ENCODE results near the gene KCNQ5. TPM values are rescaled to one million over a fixed set of nuclear protein-coding genes. Genes with fewer than 3 reads are reported as not detected.

Gene KCNQ5
- total RNA-seq, 4 donors from 2014 or later, result 0.52 to 0.97 (median 0.59) TPM

DNA sequence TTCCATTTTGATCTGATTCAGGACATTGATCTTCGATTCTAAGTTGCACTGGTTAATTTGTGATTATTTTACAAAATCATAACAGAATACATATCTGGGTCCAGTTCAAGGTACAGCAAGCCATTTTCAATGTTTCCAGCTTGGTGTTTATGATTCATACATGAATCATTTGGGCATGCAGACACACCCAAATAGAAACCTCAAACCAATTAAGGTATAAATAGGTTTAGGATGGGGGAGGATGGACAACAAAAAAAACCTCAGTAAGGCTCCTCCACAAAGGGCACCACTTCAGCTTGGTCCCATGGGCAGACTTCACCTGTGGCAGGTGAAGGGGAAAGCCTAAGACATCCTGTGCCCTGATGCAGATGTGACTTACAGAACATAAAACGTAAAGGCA lies 410.7 kb downstream of the KCNQ5 start:
- WGBS, 2 donors, result 49 to 62% methylated on average over 2 of the region's 2 CpGs
- no peak overlapping the region for H3K4me3 ChIP-seq (ENCODE audit: low read depth, poor library complexity, severe bottlenecking)
- no peak for DNase-seq (ENCODE audit: low spot score in 2 of 2)
- TF ChIP-seq, protein P1, sequence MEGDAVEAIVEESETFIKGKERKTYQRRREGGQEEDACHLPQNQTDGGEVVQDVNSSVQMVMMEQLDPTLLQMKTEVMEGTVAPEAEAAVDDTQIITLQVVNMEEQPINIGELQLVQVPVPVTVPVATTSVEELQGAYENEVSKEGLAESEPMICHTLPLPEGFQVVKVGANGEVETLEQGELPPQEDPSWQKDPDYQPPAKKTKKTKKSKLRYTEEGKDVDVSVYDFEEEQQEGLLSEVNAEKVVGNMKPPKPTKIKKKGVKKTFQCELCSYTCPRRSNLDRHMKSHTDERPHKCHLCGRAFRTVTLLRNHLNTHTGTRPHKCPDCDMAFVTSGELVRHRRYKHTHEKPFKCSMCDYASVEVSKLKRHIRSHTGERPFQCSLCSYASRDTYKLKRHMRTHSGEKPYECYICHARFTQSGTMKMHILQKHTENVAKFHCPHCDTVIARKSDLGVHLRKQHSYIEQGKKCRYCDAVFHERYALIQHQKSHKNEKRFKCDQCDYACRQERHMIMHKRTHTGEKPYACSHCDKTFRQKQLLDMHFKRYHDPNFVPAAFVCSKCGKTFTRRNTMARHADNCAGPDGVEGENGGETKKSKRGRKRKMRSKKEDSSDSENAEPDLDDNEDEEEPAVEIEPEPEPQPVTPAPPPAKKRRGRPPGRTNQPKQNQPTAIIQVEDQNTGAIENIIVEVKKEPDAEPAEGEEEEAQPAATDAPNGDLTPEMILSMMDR (IDR thresholded peaks at IDR 0.05), result no peak
- no peak for TF ChIP-seq POLR2A (IDR thresholded peaks at IDR 0.05)
- intact Hi-C loops (cut with DNase I; ENCODE audit: low total_unique reads), result no loop called here

DNA sequence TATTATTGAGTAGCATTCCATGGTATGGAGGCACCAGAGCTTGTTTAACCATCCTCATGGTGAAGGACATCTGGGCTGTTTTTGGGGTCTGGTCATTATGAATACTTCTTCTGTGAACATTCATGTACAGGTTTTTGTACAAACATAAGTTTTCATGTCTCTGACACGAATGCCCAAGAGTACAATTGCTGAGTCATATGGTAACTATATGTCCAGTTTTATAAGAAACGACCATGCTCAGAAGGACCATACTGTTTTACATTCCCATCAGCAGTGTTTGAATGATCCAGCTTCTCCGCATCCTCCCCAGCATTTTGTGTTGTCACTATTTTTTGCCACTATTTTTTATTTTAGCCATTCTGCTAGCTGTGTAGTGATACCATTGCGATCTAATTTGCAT lies 414.8 kb downstream of the KCNQ5 start:
- intact Hi-C loops (cut with DNase I; ENCODE audit: low total_unique reads), result no loop called here
- TF ChIP-seq, protein P1 (IDR thresholded peaks at IDR 0.05), result no peak
- TF ChIP-seq POLR2A (IDR thresholded peaks at IDR 0.05), result no peak
- no peak for DNase-seq (ENCODE audit: low spot score in 2 of 2)
- WGBS, 2 donors, result 87 to 92% methylated on average over 4 of the region's 4 CpGs
- H3K4me3 ChIP-seq (ENCODE audit: low read depth, poor library complexity, severe bottlenecking), result no peak overlapping the region

DNA sequence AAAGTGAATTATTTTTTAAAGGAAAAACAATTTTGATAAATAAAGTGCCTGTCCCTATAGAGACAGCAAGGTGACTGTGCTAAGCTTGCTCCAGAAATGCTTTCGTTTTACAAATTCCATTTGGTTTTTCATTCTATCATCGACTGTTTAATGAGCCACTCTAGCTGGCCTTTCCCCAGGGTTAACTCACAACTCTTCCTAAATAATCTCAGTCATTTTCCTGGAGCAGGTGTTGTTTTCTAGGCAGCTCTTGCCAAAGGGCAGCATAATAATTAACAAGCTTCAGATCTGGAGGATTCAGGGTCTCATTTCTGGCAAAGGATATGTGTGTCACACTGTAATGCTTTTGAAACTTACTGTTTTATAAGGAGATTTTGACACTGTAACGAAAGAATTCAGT lies 419.2 kb downstream of the KCNQ5 start:
- intact Hi-C loops (cut with DNase I; ENCODE audit: low total_unique reads), result no loop called here
- 47 to 51% methylated on average over 3 of the region's 3 CpGs for WGBS, 2 donors

DNA sequence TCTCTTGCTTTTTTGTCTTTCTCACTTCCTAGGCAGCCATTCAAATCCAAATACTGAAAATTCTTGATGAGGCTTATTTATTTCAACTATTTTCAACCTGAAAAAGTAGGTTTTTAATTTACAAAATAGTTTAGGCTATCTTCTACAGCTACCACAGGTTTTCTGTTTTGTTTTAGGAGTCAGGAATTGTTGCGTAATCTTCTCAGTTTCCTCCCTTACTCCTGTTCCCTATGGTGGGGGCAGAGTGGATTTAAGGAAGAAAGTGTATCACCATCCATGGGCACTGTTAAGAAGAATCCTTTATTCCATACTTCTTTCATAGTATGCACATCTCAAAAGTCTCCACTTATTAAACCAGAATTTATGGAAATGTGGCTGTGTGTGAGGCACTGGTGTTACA lies 421.0 kb downstream of the KCNQ5 start:
- intact Hi-C loops (cut with DNase I; ENCODE audit: low total_unique reads), result no loop called here
- DNase-seq (ENCODE audit: low spot score in 2 of 2), result no peak
- WGBS, 2 donors, result 88 to 100% methylated on average over 1 of the region's 1 CpG
- H3K4me3 ChIP-seq (ENCODE audit: low read depth, poor library complexity, severe bottlenecking), result no peak overlapping the region
- no peak for TF ChIP-seq POLR2A (IDR thresholded peaks at IDR 0.05)
- TF ChIP-seq, protein P1 (IDR thresholded peaks at IDR 0.05), result no peak

More for the DNA sequence above, 419.2 kb downstream of the KCNQ5 start:
- no peak for DNase-seq (ENCODE audit: low spot score in 2 of 2)
- no peak overlapping the region for H3K4me3 ChIP-seq (ENCODE audit: low read depth, poor library complexity, severe bottlenecking)
- TF ChIP-seq, protein P1 (IDR thresholded peaks at IDR 0.05), result no peak
- no peak for TF ChIP-seq POLR2A (IDR thresholded peaks at IDR 0.05)

DNA sequence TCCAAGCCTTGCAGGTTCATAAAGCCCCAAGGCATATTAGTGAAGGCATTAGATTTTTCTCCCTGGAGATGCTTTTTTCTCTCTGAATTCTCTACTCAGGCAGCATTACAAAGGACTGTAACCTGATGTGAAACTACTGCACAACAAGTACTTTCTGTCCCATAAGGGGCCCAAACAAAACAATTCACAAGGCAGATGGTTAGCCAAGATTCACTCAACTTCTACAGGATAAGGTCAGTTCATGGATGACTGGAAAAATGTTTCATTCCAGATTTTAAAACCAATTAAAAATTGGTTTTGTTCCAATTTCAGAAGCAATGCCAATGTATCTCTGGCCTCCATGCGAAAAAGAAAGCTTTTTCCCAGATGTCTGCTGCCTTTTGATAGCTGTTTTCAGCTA lies 421.6 kb downstream of the KCNQ5 start:
- 40 to 64% methylated on average over 1 of the region's 1 CpG for WGBS, 2 donors
- no peak overlapping the region for H3K4me3 ChIP-seq (ENCODE audit: low read depth, poor library complexity, severe bottlenecking)
- no peak for DNase-seq (ENCODE audit: low spot score in 2 of 2)
- no peak for TF ChIP-seq POLR2A (IDR thresholded peaks at IDR 0.05)
- TF ChIP-seq, protein P1 (IDR thresholded peaks at IDR 0.05), result no peak
- intact Hi-C loops (cut with DNase I; ENCODE audit: low total_unique reads), result no loop called here

DNA sequence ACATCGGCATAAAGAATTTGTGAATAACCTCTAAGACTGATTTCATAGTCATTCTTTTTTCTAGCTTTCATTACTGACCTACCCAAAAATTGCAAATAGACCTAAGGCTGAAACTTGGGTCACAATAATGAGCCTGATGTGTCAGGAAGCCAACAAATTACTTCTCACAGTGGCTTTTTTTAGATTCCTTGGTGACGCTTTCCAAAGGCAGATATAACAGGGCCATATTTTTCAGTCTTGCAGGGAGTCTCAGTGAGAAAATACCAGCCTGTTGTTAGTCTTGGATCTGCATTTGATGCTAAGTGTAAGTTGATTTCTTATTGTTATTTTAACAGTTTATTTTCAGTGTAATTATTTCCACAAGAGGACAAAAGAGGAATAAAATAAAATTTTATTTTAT lies 423.7 kb downstream of the KCNQ5 start:
- intact Hi-C loops (cut with DNase I; ENCODE audit: low total_unique reads), result no loop called here

More for the DNA sequence above, 423.7 kb downstream of the KCNQ5 start:
- H3K4me3 ChIP-seq (ENCODE audit: low read depth, poor library complexity, severe bottlenecking), result no peak overlapping the region
- 72 to 78% methylated on average over 2 of the region's 2 CpGs for WGBS, 2 donors
- TF ChIP-seq, protein P1 (IDR thresholded peaks at IDR 0.05), result no peak
- no peak for DNase-seq (ENCODE audit: low spot score in 2 of 2)
